ENCODE data around the gene HCFC1R1. TPM values are rescaled to one million over a fixed set of nuclear protein-coding genes. Genes with fewer than 3 reads are reported as not detected.

Gene HCFC1R1
- total RNA-seq, 1 donor from 2014 or later = 133 TPM

- Mint-ChIP-seq H3K4me1 (ENCODE audit: unreplicated experiment) (peaks cover 3% of the 10 kb centered on the region), H3K27me3 (ENCODE audit: unreplicated experiment) (peaks cover 60% of the 10 kb centered on the region), H3K4me3 (ENCODE audit: unreplicated experiment) (no peak overlapping the region), H3K36me3 (ENCODE audit: unreplicated experiment) (peaks cover 2% of the 10 kb centered on the region), H3K27ac (ENCODE audit: unreplicated experiment) (no peak overlapping the region), H3K9me3 (ENCODE audit: unreplicated experiment) (no peaks in the 10 kb centered on the region)
- TF ChIP-seq, protein P1, sequence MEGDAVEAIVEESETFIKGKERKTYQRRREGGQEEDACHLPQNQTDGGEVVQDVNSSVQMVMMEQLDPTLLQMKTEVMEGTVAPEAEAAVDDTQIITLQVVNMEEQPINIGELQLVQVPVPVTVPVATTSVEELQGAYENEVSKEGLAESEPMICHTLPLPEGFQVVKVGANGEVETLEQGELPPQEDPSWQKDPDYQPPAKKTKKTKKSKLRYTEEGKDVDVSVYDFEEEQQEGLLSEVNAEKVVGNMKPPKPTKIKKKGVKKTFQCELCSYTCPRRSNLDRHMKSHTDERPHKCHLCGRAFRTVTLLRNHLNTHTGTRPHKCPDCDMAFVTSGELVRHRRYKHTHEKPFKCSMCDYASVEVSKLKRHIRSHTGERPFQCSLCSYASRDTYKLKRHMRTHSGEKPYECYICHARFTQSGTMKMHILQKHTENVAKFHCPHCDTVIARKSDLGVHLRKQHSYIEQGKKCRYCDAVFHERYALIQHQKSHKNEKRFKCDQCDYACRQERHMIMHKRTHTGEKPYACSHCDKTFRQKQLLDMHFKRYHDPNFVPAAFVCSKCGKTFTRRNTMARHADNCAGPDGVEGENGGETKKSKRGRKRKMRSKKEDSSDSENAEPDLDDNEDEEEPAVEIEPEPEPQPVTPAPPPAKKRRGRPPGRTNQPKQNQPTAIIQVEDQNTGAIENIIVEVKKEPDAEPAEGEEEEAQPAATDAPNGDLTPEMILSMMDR (IDR thresholded peaks at IDR 0.05) = no peak
- no peak for DNase-seq (ENCODE audit: extremely low spot score, unreplicated experiment)
These were observed 11.7 kb upstream of the HCFC1R1 start for GRCh38 chr16:3035289-3035971.

- peaks cover 2% of the 10 kb centered on the region for H3K36me3 Mint-ChIP-seq (ENCODE audit: unreplicated experiment)
- DNase-seq (ENCODE audit: extremely low spot score, unreplicated experiment) = no peak
- no peaks in the 10 kb centered on the region for H3K9me3 Mint-ChIP-seq (ENCODE audit: unreplicated experiment)
- TF ChIP-seq, protein P1 (IDR thresholded peaks at IDR 0.05) = no peak
- H3K4me3 Mint-ChIP-seq (ENCODE audit: unreplicated experiment) = no peak overlapping the region
- H3K27me3 Mint-ChIP-seq (ENCODE audit: unreplicated experiment) = peaks cover 44% of the 10 kb centered on the region
- H3K27ac Mint-ChIP-seq (ENCODE audit: unreplicated experiment) = no peak overlapping the region
- peaks cover 3% of the 10 kb centered on the region for H3K4me1 Mint-ChIP-seq (ENCODE audit: unreplicated experiment)
These were observed 8.9 kb upstream of the HCFC1R1 start for GRCh38 chr16:3032624-3033023.

GRCh38 chr16:3030222-3031212 is 6.8 kb upstream of the HCFC1R1 start:
- Mint-ChIP-seq H3K4me3 (ENCODE audit: unreplicated experiment) (no peak overlapping the region), H3K9me3 (ENCODE audit: unreplicated experiment) (no peaks in the 10 kb centered on the region), H3K27me3 (ENCODE audit: unreplicated experiment) (peaks cover 31% of the 10 kb centered on the region), H3K27ac (ENCODE audit: unreplicated experiment) (no peak overlapping the region), H3K36me3 (ENCODE audit: unreplicated experiment) (peaks cover 2% of the 10 kb centered on the region), H3K4me1 (ENCODE audit: unreplicated experiment) (no peaks in the 10 kb centered on the region)
- DNase-seq (ENCODE audit: extremely low spot score, unreplicated experiment) = no peak
- TF ChIP-seq, protein P1 (IDR thresholded peaks at IDR 0.05) = no peak

DNA sequence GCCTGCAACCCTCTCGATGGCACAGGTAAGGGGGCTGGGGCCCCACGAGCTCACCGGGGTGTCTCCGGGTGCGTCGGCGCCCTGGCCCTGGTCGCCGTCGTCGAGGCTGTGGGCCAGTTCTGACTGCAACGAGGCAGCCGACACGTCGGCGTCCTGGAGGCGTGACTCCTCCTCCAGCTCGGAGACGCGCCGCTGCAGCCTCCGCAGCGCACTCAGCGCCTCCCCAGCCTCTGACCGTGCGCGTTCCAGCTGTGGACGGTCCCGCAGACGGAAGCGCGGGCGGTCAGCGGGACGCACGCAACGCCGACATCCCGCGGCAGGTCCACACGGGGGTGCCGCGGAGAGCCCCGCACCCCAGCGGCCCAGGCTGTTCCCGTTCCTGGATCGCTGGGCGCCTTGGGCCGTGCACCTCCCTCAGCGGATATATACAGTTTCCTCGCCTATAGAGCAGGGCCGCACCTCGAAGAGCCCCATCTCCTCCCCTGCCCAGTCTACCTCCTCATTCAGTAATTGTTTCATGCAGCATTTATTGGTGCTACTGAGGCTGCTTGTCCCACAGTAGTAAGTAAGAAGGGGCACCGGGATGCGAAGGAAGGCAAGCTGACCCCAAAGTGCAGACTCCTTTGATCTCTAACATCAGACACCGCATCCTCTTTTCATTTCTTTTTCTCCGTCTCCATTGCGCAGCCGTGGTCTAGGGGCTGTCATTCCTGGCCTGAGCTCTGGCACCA is 5.9 kb upstream of the HCFC1R1 start:
- H3K36me3 Mint-ChIP-seq (ENCODE audit: unreplicated experiment) = peaks cover 2% of the 10 kb centered on the region
- no peak overlapping the region for H3K27ac Mint-ChIP-seq (ENCODE audit: unreplicated experiment)
- no peak overlapping the region for H3K4me3 Mint-ChIP-seq (ENCODE audit: unreplicated experiment)

More for the DNA sequence above, 5.9 kb upstream of the HCFC1R1 start:
- no peak for DNase-seq (ENCODE audit: extremely low spot score, unreplicated experiment)
- Mint-ChIP-seq H3K4me1 (ENCODE audit: unreplicated experiment) (peaks cover 2% of the 10 kb centered on the region), H3K27me3 (ENCODE audit: unreplicated experiment) (peaks cover 24% of the 10 kb centered on the region), H3K9me3 (ENCODE audit: unreplicated experiment) (no peaks in the 10 kb centered on the region)
- TF ChIP-seq, protein P1 (IDR thresholded peaks at IDR 0.05) = no peak
